ENCODE data around the gene UBE4B. TPM values are rescaled to one million over a fixed set of nuclear protein-coding genes. Genes with fewer than 3 reads are reported as not detected.
"Not testable (repeated sequence)": the region's sequence is repeated elsewhere in the genome, so short reads cannot be mapped to it uniquely, and the experiment has no call there.

UBE4B gene
- total and polyA plus RNA-seq, 2 experiments from 2014 or later, result 14.3 to 27.6 TPM

DNA sequence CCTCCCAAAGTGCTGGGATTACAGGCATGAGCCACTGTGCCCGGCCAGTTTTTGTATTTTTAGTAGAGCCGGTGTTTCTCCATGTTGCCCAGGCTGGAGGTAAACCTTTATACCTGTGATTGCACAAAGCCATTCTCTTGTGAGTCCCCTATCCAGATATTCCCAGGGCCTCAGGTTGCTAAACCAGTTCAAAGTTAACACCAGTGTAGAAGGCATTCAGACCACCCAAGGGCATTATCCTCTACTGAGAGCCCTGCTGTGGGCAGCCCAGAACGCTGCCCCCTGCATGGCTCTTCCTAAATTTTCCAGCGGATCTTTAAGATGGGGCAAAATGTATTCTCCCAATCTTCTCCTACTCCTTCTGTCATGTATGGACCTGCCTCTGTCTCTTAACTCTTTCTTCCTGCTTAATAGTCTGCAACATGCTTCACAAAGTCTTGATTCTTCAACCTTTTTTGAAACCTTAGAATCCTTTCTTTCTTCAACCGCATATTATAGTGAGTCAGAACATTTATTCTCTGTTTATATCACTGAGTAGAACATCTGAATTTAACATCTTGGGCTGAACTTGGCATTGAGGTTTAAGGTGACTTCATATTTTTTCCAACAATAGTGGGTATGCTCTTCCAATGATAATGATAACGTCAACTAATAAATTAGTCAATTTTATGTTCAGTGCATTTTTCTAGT lies 36.0 kb downstream of the UBE4B start:
- in situ Hi-C loops (cut with MboI), result no loop called here

DNA sequence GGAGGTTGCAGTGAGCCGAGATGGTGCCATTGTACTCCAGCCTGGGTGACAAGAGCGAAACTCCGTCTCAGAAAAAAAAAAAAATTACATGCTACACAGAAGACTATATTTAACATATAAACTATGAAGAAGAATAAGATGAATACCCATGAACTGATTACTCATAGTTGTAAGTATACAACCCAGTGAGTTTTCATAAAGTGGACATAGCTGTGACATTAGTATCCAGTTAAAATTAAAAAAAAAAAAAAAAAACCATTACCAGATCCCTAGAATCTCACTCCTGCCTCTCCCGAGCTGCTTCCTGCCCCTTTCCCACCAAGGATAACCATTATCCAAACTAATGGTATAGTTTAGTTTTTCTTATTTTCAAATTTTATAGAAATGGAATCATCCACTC lies 37.4 kb downstream of the UBE4B start:
- Histone ChIP-seq H3K27ac (no peak overlapping the region), H3K4me3 (no peak overlapping the region), H3K36me3 (ENCODE audit: low read depth) (no peaks in the 10 kb centered on the region), H3K4me1 (ENCODE audit: insufficient read depth) (peaks cover 52% of the 10 kb centered on the region), H3K4me2 (ENCODE audit: unreplicated experiment) (no peak overlapping the region), H4K20me1 (ENCODE audit: insufficient read depth) (peaks cover 9% of the 10 kb centered on the region; the same call in 1 of the 2 replicates), H2AFZ (no peak overlapping the region), H3F3A (ENCODE audit: insufficient read depth) (peaks cover 43% of the 10 kb centered on the region), H3K79me2 (ENCODE audit: insufficient read depth) (peaks cover 70% of the 10 kb centered on the region), H3K9me3 (ENCODE audit: low read depth) (no peaks in the 10 kb centered on the region), H3K9ac (no peak overlapping the region), H3K27me3 (replicated peaks; ENCODE audit: insufficient read depth) (no peaks in the 10 kb centered on the region), H3K9me2 (ENCODE audit: insufficient read depth) (no peaks in the 10 kb centered on the region)
- DNase-seq, result peak; percentile 47
- WGBS, 2 experiments (ENCODE audit: low coverage in 1 of 2, low lambda C conversion rate in 2 of 2, missing lambda C conversion rate in 2 of 2), result 85 to 92% methylated on average over 4 of the region's 4 CpGs
- TF ChIP-seq EZH2 (IDR thresholded peaks at IDR 0.05; ENCODE audit: insufficient read depth, poor library complexity, severe bottlenecking), result no peak
- TF ChIP-seq EZH2phosphoT487 (IDR thresholded peaks at IDR 0.05; ENCODE audit: insufficient read depth, low read depth), result no peak
- in situ Hi-C loops (cut with MboI), result no loop called here

More for the DNA sequence above, 36.0 kb downstream of the UBE4B start:
- H3K4me3 ChIP-seq, result no peak overlapping the region
- peaks cover 84% of the 10 kb centered on the region for H3K79me2 ChIP-seq (ENCODE audit: insufficient read depth)
- H4K20me1 ChIP-seq (ENCODE audit: insufficient read depth), result no peaks in the 10 kb centered on the region
- TF ChIP-seq EZH2phosphoT487 (IDR thresholded peaks at IDR 0.05; ENCODE audit: insufficient read depth, low read depth) (no peak), EZH2 (IDR thresholded peaks at IDR 0.05; ENCODE audit: insufficient read depth, poor library complexity, severe bottlenecking) (no peak)
- H2AFZ ChIP-seq, result no peak overlapping the region
- H3F3A ChIP-seq (ENCODE audit: insufficient read depth), result peaks cover 30% of the 10 kb centered on the region
- no peak overlapping the region for H3K27ac ChIP-seq
- no peak overlapping the region for H3K9ac ChIP-seq
- no peaks in the 10 kb centered on the region for H3K36me3 ChIP-seq (ENCODE audit: low read depth)
- H3K9me2 ChIP-seq (ENCODE audit: insufficient read depth), result no peaks in the 10 kb centered on the region
- peaks cover 39% of the 10 kb centered on the region for H3K4me1 ChIP-seq (ENCODE audit: insufficient read depth)
- WGBS, 2 experiments (ENCODE audit: low coverage in 1 of 2, low lambda C conversion rate in 2 of 2, missing lambda C conversion rate in 2 of 2), result 65 to 71% methylated on average over 6 of the region's 6 CpGs
- no peaks in the 10 kb centered on the region for H3K27me3 ChIP-seq (replicated peaks; ENCODE audit: insufficient read depth)
- H3K4me2 ChIP-seq (ENCODE audit: unreplicated experiment), result no peak overlapping the region
- H3K9me3 ChIP-seq (ENCODE audit: low read depth), result no peaks in the 10 kb centered on the region
- DNase-seq, result peak; percentile 33

DNA sequence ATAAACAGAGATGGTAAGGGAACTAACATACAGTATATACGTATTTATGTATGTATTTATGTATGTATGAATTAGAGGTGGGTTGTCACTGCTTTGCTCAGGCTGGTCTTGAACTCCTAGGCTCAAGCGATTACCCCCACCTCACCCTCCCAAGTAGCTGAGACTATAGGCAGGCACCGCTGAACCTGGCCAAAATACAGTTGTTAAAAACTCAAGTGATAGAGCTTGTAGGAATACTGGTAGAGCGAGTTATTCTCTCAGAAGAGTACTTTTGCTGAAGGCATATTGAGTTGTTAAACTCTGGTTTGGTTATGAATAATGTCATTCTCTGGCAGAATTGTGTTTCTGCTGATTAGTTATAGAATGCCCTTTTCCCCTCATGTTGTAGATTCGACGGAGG lies 38.9 kb downstream of the UBE4B start:
- H2AFZ ChIP-seq, result no peak overlapping the region
- H3K79me2 ChIP-seq (ENCODE audit: insufficient read depth), result peaks cover 68% of the 10 kb centered on the region
- H4K20me1 ChIP-seq (ENCODE audit: insufficient read depth), result peaks cover 16% of the 10 kb centered on the region; the same call in 1 of the 2 replicates
- H3K9me2 ChIP-seq (ENCODE audit: insufficient read depth), result no peaks in the 10 kb centered on the region
- H3F3A ChIP-seq (ENCODE audit: insufficient read depth), result peaks cover 49% of the 10 kb centered on the region
- peaks cover 52% of the 10 kb centered on the region for H3K4me1 ChIP-seq (ENCODE audit: insufficient read depth)
- H3K9me3 ChIP-seq (ENCODE audit: low read depth), result no peaks in the 10 kb centered on the region
- no peak overlapping the region for H3K9ac ChIP-seq
- H3K27me3 ChIP-seq (replicated peaks; ENCODE audit: insufficient read depth), result no peaks in the 10 kb centered on the region
- no peak overlapping the region for H3K27ac ChIP-seq
- no peak overlapping the region for H3K4me2 ChIP-seq (ENCODE audit: unreplicated experiment)
- 91 to 92% methylated on average over 6 of the region's 6 CpGs for WGBS, 2 experiments (ENCODE audit: low coverage in 1 of 2, low lambda C conversion rate in 2 of 2, missing lambda C conversion rate in 2 of 2)
- in situ Hi-C loops (cut with MboI), result no loop called here
- H3K36me3 ChIP-seq (ENCODE audit: low read depth), result no peaks in the 10 kb centered on the region
- H3K4me3 ChIP-seq, result no peak overlapping the region
- DNase-seq, result no peak
- TF ChIP-seq EZH2phosphoT487 (IDR thresholded peaks at IDR 0.05; ENCODE audit: insufficient read depth, low read depth) (no peak), EZH2 (IDR thresholded peaks at IDR 0.05; ENCODE audit: insufficient read depth, poor library complexity, severe bottlenecking) (no peak)

DNA sequence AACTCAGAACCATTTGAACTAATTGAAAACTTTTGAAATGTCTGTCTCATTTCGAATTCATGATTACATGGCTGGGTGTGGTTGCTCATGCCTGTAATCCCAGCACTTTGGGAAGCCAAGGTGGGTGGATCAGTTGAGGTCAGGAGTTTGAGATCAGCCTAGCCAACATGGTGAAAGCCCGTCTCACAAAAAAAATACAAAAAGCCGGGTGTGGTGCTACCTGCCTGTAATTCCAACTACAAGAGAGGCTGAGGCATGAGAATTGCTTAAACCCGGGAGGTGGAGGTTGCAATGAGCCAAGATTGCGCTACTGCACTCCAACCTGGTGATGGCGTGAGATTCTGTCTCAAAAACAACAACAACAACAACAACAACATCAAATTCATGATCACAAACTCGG lies 40.6 kb downstream of the UBE4B start:
- Histone ChIP-seq H3F3A (ENCODE audit: insufficient read depth) (peaks cover 36% of the 10 kb centered on the region), H4K20me1 (ENCODE audit: insufficient read depth) (peaks cover 16% of the 10 kb centered on the region; the same call in 1 of the 2 replicates), H3K4me1 (ENCODE audit: insufficient read depth) (peaks cover 41% of the 10 kb centered on the region), H3K79me2 (ENCODE audit: insufficient read depth) (peaks cover 72% of the 10 kb centered on the region)
- in situ Hi-C loops (cut with MboI); H3K27ac ChIP-seq; H2AFZ ChIP-seq; H3K9ac ChIP-seq; H3K27me3 ChIP-seq (replicated peaks; ENCODE audit: insufficient read depth); H3K4me2 ChIP-seq (ENCODE audit: unreplicated experiment); H3K9me3 ChIP-seq (ENCODE audit: low read depth); H3K4me3 ChIP-seq; H3K9me2 ChIP-seq (ENCODE audit: insufficient read depth); DNase-seq; H3K36me3 ChIP-seq (ENCODE audit: low read depth): not testable (repeated sequence)
- 86% methylated on average over 7 of the region's 7 CpGs for WGBS, 2 experiments (ENCODE audit: low coverage in 1 of 2, low lambda C conversion rate in 2 of 2, missing lambda C conversion rate in 2 of 2)

Data from GM23248 (cell line).